Spleen (tissue), 7 donors: ENCODE measurements around the gene JAZF1.

Experiments
- POLR2A ChIP-seq, 3 donors: fragments of 450-650 bp; IDR thresholded peaks; one replicate each; pipeline ENCODE4 v1.5.1; 2017; ENCODE audit warnings: antibody characterized with exemption in 3 of 3, mild to moderate bottlenecking in 1 of 3
- POLR2AphosphoS5 ChIP-seq, 3 donors: sonication (generic); formaldehyde crosslinking; IDR thresholded peaks; one replicate each; pipeline ENCODE4 v1.5.1; 2017; ENCODE audit warnings: antibody characterized with exemption in 3 of 3
- TF ChIP-seq, protein P1 (sequence below), 11 experiments: fragments of 200-600 bp in 7 of 11; fragments of 450-650 bp in 4 of 11; sonication (generic) in 4 of 11; IDR thresholded peaks in 8 of 11; conservative IDR thresholded peaks in 3 of 11; 1 replicate in 7 of 11; 2 replicates in 4 of 11; pipeline versions ENCODE4 v1.4.0 to v1.8.0; 2016 to 2021; ENCODE audit warnings: antibody characterized with exemption in 11 of 11, inconsistent platforms in 4 of 11, mild to moderate bottlenecking in 1 of 11
- donor health status: DM: no; HTN: no; CAD: no; lungs with moderate emphysema.
- donor health status: DM: no; HTN: no; CAD: no.
- donor health status: DM: no; HTN: no; CAD: no.

DNA sequence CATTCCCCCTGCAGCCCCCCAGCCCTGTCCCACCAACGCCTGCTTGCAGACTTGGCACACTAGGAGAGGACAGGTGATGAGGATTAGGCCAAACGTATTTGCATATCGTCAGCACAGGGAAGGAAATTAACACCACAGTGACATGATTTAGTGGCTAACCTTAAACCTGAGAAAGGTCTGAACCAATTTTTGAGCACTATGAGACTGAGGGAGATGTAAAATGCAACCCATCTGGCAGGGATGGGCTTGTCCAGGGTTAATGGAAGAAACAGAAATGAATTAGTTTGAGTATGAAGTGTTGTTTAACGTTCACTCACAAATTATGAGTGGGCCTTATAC, 257.0 kb downstream of the JAZF1 start:
- TF ChIP-seq, protein P1, sequence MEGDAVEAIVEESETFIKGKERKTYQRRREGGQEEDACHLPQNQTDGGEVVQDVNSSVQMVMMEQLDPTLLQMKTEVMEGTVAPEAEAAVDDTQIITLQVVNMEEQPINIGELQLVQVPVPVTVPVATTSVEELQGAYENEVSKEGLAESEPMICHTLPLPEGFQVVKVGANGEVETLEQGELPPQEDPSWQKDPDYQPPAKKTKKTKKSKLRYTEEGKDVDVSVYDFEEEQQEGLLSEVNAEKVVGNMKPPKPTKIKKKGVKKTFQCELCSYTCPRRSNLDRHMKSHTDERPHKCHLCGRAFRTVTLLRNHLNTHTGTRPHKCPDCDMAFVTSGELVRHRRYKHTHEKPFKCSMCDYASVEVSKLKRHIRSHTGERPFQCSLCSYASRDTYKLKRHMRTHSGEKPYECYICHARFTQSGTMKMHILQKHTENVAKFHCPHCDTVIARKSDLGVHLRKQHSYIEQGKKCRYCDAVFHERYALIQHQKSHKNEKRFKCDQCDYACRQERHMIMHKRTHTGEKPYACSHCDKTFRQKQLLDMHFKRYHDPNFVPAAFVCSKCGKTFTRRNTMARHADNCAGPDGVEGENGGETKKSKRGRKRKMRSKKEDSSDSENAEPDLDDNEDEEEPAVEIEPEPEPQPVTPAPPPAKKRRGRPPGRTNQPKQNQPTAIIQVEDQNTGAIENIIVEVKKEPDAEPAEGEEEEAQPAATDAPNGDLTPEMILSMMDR (IDR thresholded peaks at IDR 0.05 in 8 of 11, conservative IDR thresholded peaks at IDR 0.05 in 3 of 11), result no peak
- TF ChIP-seq POLR2AphosphoS5 (IDR thresholded peaks at IDR 0.05) (no peak), POLR2A (IDR thresholded peaks at IDR 0.05) (no peak)
